Activated T-cell treated with anti-CD3 and anti-CD28 coated beads for 4 hours (primary cell): ENCODE results near the gene SLC25A47.
"Not testable (repeated sequence)": the region's sequence is repeated elsewhere in the genome, so short reads cannot be mapped to it uniquely, and the experiment has no call there.

Experiments
- DNase-seq: peaks from one replicate; pipeline ENCODE4 v3.0.0-alpha.2; 2020

Gene SLC25A47

DNA sequence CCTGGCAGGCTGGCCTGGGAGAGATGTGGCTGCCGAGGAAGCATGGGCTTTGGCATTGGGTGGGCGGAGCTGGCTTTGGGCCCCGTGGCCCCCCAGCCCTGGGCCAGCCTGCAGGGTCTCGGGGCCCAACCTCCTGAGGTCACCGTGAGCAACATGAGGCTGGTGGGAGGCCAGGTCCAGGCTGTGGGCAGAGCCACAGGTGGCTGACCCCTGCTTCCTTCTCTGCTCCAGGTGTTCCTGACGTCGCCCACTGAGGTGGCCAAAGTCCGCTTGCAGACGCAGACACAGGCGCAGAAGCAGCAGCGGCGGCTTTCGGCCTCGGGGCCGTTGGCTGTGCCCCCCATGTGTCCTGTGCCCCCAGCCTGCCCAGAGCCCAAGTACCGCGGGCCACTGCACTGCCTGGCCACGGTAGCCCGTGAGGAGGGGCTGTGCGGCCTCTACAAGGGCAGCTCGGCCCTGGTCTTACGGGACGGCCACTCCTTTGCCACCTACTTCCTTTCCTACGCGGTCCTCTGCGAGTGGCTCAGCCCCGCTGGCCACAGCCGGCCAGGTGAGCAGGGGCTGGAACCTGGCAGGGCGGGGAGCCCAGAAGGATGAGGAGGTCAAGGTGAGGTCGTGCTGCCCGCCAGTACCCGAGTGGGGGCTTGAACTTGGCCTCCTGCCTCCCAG, 5.5 kb downstream of the SLC25A47 start:
- no peak for DNase-seq

DNA sequence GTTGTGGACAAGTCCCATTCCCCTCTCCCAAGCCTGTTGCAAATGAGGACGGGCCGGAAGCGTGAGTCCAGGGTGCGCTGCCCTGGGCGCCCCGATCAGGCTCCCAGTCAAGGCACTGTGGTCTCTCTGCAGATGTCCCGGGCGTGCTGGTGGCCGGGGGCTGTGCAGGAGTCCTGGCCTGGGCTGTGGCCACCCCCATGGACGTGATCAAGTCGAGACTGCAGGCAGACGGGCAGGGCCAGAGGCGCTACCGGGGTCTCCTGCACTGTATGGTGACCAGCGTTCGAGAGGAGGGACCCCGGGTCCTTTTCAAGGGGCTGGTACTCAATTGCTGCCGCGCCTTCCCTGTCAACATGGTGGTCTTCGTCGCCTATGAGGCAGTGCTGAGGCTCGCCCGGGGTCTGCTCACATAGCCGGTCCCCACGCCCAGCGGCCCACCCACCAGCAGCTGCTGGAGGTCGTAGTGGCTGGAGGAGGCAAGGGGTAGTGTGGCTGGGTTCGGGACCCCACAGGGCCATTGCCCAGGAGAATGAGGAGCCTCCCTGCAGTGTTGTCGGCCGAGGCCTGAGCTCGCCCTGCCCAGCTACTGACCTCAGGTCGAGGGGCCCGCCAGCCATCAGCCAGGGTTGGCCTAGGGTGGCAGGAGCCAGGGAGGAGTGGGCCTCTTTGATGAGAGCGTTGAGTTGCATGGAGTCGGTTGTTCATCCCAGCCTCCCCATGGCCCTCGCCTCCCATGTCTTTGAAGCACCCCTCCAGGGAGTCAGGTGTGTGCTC, 6.3 kb downstream of the SLC25A47 start:
- DNase-seq: no peak

DNA sequence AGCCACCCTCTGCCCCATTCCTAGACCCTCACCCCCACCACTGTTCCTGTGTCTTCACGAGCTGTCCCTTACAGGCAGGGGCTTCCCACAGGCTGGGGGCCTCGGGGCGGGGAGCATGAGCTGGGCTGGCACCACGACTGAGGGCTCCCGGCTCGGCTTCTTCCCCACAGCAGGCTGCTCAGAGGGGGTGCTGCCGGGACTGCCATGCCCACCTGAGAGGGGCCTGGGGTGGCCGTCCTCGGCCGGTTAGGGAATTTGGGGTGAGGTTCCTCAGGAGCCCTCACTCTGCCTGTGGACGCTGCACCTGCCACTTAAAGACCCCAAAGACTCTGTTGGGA, 6.8 kb downstream of the SLC25A47 start:
- no peak for DNase-seq

DNA sequence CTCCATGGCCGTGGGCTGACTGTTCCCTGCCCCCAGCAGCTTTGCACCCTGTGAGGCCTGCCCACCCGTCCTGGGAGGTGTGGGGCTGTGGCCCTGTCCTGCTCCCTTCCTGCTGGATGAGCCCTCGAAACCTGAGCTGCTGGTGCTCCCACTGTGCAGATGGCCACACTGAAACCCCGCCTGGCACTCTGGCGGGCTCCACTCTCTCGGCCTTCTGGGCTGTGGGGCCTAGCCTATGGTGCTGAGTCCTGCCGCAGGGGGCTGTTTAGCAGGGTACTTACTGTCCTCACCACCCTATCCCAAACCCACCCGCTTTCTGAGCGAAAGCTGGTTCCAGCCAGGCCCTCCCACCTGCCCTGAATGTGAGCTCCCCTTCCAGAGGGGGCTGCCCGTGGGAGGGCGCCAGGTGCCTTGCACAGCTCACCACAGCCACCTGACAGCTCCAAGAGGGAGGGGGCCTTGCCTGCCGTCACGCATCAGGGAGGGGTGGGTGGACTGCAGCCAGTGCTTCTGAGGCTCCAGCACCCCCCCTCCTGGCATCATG, 7.3 kb downstream of the SLC25A47 start:
- DNase-seq: no peak

DNA sequence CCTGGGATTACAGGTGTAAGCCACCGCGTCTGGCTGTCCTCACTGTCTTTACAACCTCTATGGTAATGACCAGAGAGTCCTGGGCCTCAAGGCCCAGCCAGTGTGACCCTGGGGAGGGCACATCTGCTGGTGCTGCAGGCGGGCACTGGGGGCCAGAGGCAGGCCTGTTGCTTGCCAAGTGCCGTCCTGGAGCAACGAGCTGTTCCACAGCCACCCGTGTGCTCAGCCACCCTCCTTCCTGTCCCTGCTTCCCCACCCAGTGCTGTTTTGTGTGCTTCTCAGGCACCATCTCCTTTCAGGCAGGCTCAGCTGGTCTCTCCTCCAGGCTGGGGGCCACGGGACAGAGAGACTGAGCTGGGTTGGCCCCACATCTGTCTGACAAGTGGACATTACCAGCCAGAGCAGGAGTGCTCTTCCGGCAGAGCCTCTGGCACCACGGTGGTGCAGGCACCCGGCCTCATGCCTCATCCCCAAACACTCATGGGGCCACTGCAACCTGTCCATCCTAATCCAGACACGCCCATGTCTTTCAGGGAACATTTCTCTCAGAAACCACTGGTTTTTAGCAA, 9.0 kb downstream of the SLC25A47 start:
- DNase-seq: no peak

DNA sequence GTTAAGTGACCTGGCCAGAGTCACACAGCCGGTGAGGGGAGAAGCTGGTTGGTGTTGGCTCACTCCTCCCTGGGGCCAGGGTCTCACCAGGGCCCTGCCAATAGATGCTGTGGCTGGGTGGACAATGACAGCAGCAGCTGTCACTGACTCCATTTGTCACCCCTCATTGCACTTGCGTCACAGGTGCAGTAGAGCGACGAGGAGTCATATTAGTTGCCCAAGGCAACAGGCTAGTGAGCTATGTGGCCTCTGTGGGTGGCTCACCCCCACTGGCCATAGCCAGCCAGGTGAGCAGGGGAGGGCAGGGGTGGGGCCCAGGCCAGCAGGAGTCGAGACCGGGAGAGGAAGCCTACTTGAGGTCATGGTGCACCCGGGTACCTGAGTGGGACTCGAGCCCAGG, 9.7 kb downstream of the SLC25A47 start:
- no peak for DNase-seq

DNA sequence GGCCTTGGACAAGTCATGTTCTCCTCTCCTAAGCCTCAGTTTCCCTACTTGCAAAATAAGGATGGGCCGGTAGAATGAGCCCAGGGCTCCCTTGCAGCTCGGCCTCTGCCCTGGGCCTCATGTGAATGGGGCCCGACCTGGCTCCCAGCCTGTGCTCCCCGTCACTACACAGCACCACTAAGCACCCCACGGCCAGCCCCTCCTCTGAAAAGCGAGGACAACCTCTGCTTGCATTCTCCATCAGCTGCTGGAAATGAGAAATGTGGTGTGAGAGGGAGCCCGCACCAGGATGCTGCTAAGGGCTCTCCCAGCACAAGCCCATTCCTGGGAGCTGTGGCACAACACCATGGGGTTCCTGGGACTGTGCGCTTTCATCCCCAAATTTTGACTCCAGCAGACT, 10.2 kb downstream of the SLC25A47 start:
- no peak for DNase-seq

DNA sequence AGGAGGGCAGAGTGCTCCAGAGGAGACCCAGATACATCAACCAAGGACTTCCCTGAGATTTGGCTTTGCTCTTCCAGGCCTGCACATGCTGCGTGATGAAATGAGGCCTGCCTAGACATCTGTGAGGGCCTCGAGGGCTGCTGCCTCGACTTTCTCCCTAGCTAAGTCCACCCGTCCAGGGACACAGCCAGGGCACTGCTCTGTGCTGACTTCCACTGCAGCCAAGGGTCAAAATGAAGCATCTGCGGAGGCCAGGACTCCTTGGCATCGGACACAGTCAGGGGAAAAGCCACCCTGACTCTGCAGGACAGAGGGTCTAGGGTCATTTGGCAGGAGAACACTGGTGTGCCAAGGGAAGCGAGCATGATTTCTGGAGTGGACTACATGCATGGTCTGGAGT, 10.7 kb downstream of the SLC25A47 start:
- no peak for DNase-seq

DNA sequence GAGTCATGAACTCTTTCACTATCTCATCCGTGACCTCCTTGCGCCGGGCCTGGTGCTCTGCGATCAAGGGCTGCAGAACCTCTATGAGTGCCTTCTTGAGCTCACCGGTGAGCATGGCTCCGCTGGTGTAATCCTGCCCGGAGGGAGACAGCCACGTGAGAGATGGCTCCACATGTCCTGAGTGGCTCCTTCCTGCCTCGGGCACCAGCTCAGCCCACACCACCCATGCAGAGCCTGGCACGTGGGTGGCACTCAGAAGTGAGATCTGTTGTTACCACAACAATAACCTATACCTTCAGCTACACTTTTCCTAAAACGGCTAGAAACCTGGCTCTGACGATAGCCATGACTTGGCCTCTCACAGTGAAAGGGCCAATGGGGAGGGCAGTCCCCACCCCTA, 11.8 kb downstream of the SLC25A47 start:
- DNase-seq: no peak

DNA sequence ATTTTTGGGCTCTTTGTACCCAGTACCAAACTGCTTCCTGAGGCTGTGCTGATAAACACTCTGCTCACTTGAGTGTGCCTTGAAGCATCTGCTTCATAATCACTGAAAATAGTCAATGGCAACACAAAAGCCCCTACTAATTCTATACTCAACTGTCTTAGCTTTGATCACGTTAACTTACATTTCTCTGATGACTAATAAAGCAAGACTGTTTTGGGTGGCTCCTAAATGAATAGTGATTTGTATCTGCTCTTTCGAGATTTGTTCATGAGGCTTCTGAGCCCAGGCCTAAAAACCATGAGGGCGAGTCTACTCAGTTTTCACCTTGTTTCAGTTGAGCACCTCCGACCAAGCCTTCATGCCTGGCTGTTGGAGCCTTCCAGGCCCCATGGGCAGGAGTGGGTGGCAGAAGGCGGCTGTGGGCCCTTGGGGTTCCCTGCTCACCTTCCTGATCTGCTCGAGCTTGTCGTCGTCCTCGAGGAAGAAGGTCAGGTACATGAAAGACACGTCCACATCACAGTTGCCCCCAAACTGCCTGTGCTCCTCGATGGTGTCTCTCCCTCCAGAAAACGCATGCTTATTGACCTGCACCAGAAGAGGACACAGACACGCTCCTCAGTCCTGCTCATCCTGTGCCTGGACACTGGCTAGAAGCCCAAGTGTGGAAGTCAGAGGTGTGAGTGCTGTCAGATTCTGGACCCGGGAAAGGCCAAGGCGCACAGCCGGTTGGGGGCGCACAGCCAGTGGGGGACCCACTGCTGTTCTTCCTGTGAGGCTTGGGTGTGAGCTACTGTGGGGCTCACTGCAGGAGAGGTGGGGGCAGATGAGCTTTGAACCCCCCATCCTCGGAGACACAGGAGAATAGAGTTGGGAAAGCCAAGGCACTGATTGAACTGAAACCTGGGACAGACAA, 13.7 kb downstream of the SLC25A47 start:
- no peak for DNase-seq

DNA sequence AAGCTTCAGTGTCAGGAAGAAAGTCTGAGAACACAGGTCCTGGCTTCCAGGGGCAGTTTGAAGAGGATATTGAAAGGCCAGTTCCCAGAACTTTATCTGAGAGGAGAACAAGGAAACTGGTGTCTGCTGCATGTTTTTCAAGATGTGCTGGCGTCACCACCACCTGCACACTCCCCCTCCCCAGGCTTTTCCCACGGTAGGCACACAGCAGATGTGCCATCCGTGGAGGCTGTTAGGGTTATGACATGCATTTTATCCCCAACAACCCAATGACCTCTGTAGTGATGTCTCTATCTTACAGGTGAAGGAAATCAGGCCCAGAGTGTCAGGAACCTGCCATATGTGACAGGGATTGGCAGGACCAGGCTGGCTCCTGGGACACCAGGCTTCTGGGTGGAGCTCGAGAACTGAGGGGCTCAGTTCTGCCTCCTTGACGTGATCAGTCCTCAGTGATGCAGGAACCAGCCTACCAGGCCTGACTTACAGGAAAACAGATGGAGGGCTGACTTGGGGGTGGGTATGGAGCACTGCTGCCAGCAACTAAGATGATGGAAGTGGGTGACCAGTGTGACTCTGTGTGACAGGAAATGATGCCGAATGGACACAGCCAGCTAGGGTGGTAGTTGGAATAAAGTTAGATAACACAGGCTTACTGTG, 16.8 kb downstream of the SLC25A47 start:
- no peak for DNase-seq

DNA sequence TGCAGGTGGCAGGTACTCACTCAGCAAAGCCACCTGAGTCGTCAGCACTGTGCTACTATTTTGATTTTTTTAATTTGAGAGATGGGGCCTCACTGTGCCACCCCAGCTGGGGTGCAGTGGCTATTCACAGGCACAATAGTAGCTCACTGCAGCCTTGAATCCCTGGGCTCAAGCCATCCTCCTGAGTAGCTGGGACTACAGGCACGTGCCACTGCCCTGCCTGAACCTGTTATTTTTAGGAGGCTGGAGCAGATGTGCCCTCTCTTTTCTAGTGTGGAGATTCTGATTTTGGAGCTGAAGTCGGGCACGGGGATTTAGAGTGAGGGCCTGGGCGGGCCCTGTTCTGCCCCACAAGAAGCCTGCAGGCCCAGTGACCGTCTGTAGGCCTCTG, 17.3 kb downstream of the SLC25A47 start:
- DNase-seq: no peak

DNA sequence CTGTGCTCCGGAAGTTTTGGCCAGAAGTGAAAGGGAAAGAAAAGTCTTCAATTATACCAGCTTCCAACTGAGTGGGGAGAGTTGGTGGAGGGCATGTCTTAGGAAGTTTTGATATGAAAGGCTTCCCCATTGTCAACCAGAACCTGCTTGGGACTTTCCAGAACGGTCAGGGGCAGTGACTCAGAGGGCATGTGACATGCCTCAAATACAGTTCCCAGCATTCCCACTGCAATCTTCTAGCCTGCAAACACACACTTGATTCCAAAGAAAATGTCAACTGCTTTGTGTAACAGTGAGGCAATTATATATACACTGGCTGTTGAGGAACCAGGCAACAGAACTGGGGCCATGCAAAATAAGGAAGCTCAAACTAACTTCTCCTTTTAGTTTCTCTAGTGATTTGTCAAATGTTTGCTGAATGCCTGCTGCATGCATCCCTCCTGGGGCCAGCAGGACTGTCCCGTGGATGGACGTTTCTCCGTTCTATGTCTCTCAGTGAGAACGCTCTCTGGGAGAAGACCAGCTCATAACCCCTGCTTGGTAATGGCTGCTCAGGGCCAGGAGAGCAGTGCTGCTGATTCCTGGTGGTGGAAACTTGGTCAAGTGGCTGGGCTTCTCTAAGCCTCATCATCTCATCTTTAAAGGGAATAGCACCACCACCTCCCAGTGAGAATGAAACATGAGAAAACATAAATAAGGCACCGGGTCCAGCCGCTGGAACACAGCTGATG, 18.3 kb downstream of the SLC25A47 start:
- no peak for DNase-seq

DNA sequence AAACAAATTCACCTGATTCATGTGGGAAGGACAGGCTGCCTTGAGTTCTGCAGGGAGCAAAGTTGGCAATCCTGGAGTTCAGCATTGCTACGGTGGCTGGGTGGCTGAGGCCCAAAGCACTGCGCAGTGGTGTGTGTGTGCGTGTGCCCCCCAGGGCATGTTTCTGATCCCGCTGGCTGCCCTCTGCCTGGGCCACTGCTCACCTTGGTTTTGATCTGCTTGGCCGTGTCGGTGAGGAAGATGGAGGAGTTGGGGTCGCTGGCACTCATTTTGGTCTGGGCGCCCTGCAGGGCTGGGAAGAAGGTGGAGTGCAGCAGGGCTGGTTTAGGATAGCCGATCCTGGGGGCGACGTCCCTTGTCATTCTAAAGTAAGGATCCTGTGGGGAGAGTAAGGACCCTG, 19.1 kb downstream of the SLC25A47 start:
- no peak for DNase-seq

DNA sequence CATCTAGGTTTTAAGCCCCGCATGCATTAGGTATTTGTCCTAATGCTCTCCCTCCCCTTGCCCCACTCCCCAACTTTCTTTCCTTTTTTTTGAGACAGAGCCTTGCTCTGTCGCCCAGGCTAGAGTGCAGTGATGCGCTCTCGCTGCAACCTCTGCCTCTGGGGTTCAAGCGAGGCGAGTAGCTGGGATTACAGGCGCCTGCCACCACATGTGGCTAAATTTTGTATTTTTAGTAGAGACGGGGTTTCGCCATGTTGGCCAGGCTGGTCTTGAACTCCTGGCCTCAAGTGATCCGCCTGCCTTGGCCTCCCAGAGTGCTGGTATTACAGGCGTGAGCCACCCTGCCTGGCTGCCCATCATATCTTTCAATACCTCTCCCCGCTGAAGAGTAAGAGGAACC, 19.7 kb downstream of the SLC25A47 start:
- not testable (repeated sequence) for DNase-seq

DNA sequence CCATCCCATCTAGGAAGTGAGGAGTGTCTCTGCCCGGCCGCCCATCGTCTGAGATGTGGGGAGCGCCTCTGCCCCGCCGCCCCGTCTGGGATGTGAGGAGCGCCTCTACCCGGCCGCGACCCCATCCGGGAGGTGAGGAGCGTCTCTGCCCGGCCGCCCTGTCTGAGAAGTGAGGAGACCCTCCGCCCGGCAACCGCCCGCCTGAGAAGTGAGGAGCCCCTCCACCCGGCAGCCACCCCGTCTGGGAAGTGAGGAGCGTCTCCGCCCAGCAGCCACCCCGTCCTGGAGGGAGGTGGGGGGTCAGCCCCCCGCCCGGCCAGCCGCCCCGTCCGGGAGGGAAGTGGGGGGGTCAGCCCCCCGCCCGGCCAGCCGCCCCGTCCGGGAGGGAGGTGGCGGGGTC, 21.5 kb downstream of the SLC25A47 start:
- not testable (repeated sequence) for DNase-seq

DNA sequence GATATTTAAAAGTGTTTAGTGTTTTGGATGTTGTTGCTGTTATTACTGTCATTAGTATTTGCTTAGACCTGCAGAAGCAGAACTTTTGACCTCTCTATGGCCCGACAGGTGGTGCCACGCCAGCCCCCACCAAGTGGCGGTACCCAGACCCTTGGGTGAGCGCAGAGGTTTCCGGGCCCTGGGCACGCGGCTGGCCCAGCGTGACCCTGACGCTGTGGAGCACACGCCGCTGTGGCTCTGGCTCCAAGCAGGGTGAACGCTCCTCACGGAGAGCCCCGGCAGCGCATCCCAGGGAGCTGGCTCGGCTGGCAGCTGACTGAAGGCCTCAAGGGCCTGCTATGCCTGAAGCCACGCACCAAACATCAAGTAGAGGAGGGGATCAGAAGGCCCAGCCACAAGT, 22.6 kb downstream of the SLC25A47 start:
- no peak for DNase-seq

DNA sequence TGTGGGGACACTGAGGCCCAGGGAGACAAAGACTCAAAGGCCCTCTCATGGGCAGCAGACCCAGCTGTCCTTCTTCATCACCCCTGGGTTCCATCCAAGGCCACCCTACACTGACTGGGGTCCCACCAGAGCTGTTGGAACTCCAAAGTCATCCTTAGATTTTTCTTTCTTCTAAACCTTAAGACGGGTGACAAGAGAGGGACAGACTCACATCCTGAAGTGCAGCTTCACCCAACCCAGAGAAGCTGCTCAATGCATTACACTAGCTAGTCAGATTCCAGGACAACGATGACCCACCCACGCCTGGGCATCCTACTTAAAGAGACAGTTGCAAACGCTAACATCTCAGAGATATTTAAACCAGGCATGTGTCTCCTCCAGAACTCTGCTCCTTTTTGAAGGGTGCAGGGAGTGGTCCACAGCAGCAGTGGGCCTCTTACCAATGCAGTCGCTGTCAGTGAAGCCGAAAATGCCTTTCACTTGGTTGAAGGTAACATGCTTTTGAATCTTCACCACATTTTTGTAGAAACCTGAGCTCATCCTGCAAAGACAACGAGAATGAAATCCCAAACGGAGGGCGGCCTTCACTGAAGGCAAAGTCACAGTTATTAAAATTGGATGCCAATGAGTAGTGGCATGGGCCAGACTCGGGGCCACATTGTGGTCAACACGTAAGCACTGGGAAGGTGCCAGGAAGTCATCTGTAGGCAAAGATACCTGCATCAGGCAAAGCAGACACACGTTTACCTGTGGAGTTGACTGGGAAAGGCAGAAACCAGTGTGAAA, 23.4 kb downstream of the SLC25A47 start:
- DNase-seq: no peak

DNA sequence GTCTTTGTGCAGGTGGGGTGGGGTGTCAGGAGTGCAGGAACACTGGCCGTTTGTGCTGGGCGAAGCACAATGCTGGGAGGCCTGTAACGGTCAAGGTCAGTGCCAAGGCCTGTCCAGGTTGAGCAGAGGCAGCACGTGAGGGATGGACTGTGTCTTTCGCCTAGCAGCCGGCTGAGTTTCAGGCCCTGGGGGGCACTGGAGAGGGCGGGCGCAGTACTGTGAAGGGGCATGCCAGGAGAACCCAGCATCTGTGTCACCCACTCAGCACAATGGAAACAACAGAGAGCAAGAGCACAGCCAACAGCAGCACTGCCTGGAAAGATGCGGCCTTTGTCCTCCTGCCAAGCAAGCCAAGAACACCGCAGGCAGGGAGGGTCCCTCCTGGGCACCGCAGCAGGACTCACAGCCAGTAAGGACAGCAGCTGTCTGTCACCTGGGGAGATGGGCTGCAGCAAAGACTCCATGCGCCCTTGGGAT, 25.2 kb downstream of the SLC25A47 start:
- DNase-seq: no peak

DNA sequence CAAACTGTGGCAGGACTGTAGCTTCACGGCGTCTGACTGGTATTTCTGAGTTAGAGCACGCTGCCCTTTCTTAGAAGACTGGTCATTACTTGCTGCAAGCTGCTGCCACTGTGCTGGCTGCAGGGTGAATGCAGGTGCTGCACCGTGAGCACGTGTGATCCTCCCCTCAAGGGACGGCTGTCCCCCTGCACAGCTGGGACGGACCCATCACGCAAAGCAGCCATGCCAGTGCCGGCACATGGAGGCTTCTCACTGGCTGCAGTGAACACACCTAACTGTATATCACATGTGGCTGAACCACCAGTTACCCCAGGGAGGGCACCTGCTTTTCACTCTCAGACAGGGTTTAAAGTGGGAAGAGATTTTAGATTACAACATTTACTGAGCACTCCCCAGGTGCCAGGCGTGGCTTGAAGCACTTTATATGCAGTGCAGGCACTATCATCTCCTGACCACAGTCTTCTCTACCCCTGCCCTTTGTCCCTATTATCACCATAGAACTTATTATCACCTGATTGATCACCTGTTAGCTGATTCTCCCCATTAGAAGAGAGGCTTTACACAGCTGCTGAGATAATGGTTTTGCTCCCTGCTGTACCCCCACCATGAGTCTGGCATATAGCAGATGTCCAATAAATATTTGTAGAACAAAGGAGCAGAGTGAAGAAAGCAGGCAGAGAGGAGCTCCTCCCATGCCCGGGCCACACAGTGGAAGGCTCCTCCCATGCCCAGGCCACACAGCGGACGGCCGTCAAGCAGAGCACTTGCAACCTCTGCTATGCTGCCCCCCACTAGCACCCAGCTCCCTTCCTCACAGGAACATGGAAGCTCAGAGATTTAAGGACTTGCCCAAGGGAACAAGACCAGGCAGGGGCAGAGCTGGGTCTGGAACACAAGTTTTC, 25.9 kb downstream of the SLC25A47 start:
- no peak for DNase-seq
